GM12878 (cell line): Measurements from ENCODE around the gene RAB43.
"Not testable (repeated sequence)": the region's sequence is repeated elsewhere in the genome, so short reads cannot be mapped to it uniquely, and the experiment has no call there.

Source experiments
- CHD4 ChIP-seq: fragments of 200-600 bp; sonication (generic); IDR thresholded peaks from 2 replicates; pipeline ENCODE4 v1.6.1; 2016; ENCODE audit warnings: mild to moderate bottlenecking
- CREB1 ChIP-seq: IDR thresholded peaks from 2 replicates; pipeline ENCODE4 v1.6.1; 2012; ENCODE audit warnings: low read depth, mild to moderate bottlenecking, inconsistent platforms
- NR2C2 ChIP-seq: IDR thresholded peaks from 2 replicates; pipeline ENCODE4 v1.6.1; 2011; ENCODE audit warnings: borderline replicate concordance, low read depth; ENCODE audit not compliant: control insufficient read depth, insufficient read length
- RAD21 ChIP-seq: IDR thresholded peaks from 2 replicates; pipeline ENCODE4 v1.6.1; 2011; ENCODE audit warnings: mild to moderate bottlenecking, low read depth, low read length, moderate library complexity; ENCODE audit not compliant: insufficient read depth
- SKIL ChIP-seq: fragments of 450-650 bp; IDR thresholded peaks from 2 replicates; pipeline ENCODE4 v1.6.1; 2017; ENCODE audit warnings: mild to moderate bottlenecking, low read depth, inconsistent platforms; ENCODE audit not compliant: poor library complexity, severe bottlenecking
- SREBF2 ChIP-seq: IDR thresholded peaks from 2 replicates; pipeline ENCODE4 v1.6.1; 2012; ENCODE audit warnings: mild to moderate bottlenecking, low read length
- SUZ12 ChIP-seq: fragments of 200-600 bp; sonication (generic); IDR thresholded peaks from one replicate; pipeline ENCODE4 v1.6.1; 2018; ENCODE audit warnings: antibody characterized with exemption, mild to moderate bottlenecking; ENCODE audit not compliant: unreplicated experiment
- TAF1 ChIP-seq: IDR thresholded peaks from 2 replicates; pipeline ENCODE4 v1.6.1; 2011; ENCODE audit warnings: mild to moderate bottlenecking, low read depth, low read length, borderline replicate concordance
- ZBED1 ChIP-seq: IDR thresholded peaks from 2 replicates; pipeline ENCODE4 v1.6.1; 2016; ENCODE audit warnings: borderline replicate concordance
- TF ChIP-seq, protein P1 (sequence below), 3 experiments: IDR thresholded peaks in 2 of 3; conservative IDR thresholded peaks in 1 of 3; 2 replicates each; pipeline ENCODE4 v1.5.1; 2011; ENCODE audit warnings: low read depth in 3 of 3, low read length in 3 of 3, mild to moderate bottlenecking in 3 of 3, control low read depth in 2 of 3, moderate library complexity in 2 of 3, inconsistent platforms in 1 of 3, mixed read lengths in 1 of 3; ENCODE audit not compliant: control insufficient read depth in 2 of 3, insufficient read depth in 1 of 3; ENCODE audit errors: extremely low read depth in 1 of 3
- TF ChIP-seq, protein P2 (sequence below): IDR thresholded peaks from 2 replicates; pipeline ENCODE4 v1.6.1; 2011; ENCODE audit warnings: low read depth, mild to moderate bottlenecking, low read length, moderate library complexity, borderline replicate concordance; ENCODE audit errors: extremely low read depth

GRCh38 chr3:129141011-129141410, 19.4 kb upstream of the RAB43 start:
- TF ChIP-seq, protein P1, sequence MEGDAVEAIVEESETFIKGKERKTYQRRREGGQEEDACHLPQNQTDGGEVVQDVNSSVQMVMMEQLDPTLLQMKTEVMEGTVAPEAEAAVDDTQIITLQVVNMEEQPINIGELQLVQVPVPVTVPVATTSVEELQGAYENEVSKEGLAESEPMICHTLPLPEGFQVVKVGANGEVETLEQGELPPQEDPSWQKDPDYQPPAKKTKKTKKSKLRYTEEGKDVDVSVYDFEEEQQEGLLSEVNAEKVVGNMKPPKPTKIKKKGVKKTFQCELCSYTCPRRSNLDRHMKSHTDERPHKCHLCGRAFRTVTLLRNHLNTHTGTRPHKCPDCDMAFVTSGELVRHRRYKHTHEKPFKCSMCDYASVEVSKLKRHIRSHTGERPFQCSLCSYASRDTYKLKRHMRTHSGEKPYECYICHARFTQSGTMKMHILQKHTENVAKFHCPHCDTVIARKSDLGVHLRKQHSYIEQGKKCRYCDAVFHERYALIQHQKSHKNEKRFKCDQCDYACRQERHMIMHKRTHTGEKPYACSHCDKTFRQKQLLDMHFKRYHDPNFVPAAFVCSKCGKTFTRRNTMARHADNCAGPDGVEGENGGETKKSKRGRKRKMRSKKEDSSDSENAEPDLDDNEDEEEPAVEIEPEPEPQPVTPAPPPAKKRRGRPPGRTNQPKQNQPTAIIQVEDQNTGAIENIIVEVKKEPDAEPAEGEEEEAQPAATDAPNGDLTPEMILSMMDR (IDR thresholded peaks at IDR 0.05 in 2 of 3, conservative IDR thresholded peaks at IDR 0.05 in 1 of 3; ENCODE audit: control insufficient read depth in 2 of 3, extremely low read depth in 1 of 3, insufficient read depth in 1 of 3, low read depth in 3 of 3, low read length in 3 of 3), result not testable (repeated sequence)
- not testable (repeated sequence) for TF ChIP-seq CREB1, SKIL, SUZ12, SREBF2, CHD4, ZBED1, TAF1, NR2C2, RAD21
- TF ChIP-seq, protein P2, sequence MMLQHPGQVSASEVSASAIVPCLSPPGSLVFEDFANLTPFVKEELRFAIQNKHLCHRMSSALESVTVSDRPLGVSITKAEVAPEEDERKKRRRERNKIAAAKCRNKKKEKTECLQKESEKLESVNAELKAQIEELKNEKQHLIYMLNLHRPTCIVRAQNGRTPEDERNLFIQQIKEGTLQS, result not testable (repeated sequence)
